Progenitor cell of endocrine pancreas (in vitro differentiated cells): ENCODE data around the gene SLC5A2. TPM values are rescaled to one million over a fixed set of nuclear protein-coding genes. Genes with fewer than 3 reads are reported as not detected.
"Not testable (repeated sequence)": the region's sequence is repeated elsewhere in the genome, so short reads cannot be mapped to it uniquely, and the experiment has no call there.

Source experiments
- DNase-seq: peaks from one replicate; pipeline ENCODE4 v3.0.0; 2021; ENCODE audit warnings: low spot score; ENCODE audit not compliant: unreplicated experiment
- H3K27ac Mint-ChIP-seq: 2 replicates; pipeline ENCODE4 v1.8.0; 2021; ENCODE audit warnings: mild to moderate bottlenecking, moderate library complexity, mixed read lengths
- H3K27me3 Mint-ChIP-seq: 2 replicates; pipeline ENCODE4 v1.8.0; 2021; ENCODE audit warnings: mixed read lengths
- H3K36me3 Mint-ChIP-seq: 2 replicates; pipeline ENCODE4 v1.8.0; 2022; ENCODE audit warnings: mixed read lengths; ENCODE audit not compliant: insufficient read depth
- H3K4me1 Mint-ChIP-seq: 2 replicates; pipeline ENCODE4 v1.8.0; 2021; ENCODE audit warnings: low read depth, mixed read lengths
- H3K4me3 Mint-ChIP-seq: 2 replicates; pipeline ENCODE4 v1.8.0; 2021; ENCODE audit warnings: low read depth, mild to moderate bottlenecking, moderate library complexity, mixed read lengths
- H3K9me3 Mint-ChIP-seq: 2 replicates; pipeline ENCODE4 v1.8.0; 2021; ENCODE audit warnings: low read depth, mixed read lengths
- total RNA-seq: library from RNA; stranded (reverse); gene quantifications from 2 replicates; pipeline ENCODE4 v1.2.1, GENCODE V29; 2021
- TF ChIP-seq, protein P1 (sequence below): fragments of 200-600 bp; sonication (generic); IDR thresholded peaks from one replicate; pipeline ENCODE4 v1.5.0; 2021; ENCODE audit warnings: antibody characterized with exemption, mild to moderate bottlenecking; ENCODE audit not compliant: unreplicated experiment

Gene SLC5A2
- total RNA-seq, 1 donor from 2014 or later, result 0.29 TPM

DNA sequence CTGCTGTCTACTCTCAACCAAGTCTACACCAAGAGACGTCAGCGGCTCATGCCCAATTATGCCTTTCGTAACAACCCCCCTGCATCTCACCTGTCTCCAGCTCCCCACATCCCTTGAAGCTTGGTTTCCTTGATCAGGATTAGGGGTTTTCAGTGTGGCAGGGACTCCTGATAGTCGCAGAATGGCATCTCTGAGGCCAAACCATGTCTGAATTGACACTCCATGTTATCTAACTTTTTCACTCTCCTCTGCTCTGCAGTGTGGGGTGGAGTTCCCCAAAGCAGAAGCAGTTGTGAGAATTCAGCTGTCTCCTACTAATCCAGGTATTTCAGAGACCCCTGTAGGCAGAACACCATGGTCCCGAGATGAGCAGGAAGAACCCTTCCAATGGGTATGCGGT is 39.1 kb downstream of the SLC5A2 start:
- Mint-ChIP-seq H3K27ac (no peak overlapping the region), H3K4me1 (no peaks in the 10 kb centered on the region), H3K9me3 (no peaks in the 10 kb centered on the region), H3K27me3 (peaks cover 30% of the 10 kb centered on the region), H3K36me3 (no peaks in the 10 kb centered on the region), H3K4me3 (no peak overlapping the region)
- no peak for DNase-seq
- TF ChIP-seq, protein P1, sequence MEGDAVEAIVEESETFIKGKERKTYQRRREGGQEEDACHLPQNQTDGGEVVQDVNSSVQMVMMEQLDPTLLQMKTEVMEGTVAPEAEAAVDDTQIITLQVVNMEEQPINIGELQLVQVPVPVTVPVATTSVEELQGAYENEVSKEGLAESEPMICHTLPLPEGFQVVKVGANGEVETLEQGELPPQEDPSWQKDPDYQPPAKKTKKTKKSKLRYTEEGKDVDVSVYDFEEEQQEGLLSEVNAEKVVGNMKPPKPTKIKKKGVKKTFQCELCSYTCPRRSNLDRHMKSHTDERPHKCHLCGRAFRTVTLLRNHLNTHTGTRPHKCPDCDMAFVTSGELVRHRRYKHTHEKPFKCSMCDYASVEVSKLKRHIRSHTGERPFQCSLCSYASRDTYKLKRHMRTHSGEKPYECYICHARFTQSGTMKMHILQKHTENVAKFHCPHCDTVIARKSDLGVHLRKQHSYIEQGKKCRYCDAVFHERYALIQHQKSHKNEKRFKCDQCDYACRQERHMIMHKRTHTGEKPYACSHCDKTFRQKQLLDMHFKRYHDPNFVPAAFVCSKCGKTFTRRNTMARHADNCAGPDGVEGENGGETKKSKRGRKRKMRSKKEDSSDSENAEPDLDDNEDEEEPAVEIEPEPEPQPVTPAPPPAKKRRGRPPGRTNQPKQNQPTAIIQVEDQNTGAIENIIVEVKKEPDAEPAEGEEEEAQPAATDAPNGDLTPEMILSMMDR, result no peak

DNA sequence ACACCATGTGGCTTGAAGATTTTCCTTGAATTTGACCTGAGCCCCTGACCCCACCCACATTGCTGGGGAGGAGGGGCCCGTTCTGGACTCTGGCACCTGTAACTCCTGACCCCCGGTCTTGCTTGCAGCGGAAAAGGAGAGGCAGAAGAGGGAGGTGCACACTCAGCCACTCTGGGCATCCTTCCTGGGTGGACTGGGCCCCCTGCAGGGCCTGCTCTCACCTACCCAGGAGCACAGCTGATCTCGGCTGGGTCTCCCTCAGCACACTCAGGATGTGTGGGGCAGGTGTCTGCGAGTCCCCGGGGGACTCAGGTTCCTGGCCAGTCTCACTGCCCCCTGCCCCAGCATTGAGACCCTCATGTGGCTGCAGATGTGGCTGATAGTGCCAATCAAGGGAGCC is 40.8 kb downstream of the SLC5A2 start:
- not testable (repeated sequence) for H3K4me1 Mint-ChIP-seq, H3K9me3 Mint-ChIP-seq, H3K27ac Mint-ChIP-seq, H3K36me3 Mint-ChIP-seq, H3K4me3 Mint-ChIP-seq, DNase-seq
- H3K27me3 Mint-ChIP-seq, result peaks cover 31% of the 10 kb centered on the region

DNA sequence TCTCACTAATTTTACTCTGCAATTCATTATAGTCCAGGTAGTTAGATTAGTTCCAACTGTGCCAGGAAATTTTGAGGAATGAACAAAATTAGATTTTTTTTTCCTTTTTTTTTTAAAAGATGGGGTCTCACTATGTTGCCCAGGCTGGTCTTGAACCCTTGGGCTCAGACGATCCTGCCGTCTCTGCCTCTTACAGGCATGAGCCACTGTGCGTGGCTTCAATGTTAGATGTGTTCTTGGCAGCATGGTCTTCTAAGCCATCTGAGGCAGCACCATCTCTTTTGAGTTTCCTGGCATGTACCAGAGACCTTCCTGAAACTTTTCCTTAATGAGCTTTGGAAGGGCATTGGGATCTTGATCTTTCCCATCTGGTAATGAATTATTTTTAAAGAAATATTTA is 42.2 kb downstream of the SLC5A2 start:
- Mint-ChIP-seq H3K4me1 (peaks cover 3% of the 10 kb centered on the region), H3K27ac (no peak overlapping the region), H3K9me3 (no peaks in the 10 kb centered on the region), H3K36me3 (no peaks in the 10 kb centered on the region), H3K27me3 (peaks cover 31% of the 10 kb centered on the region), H3K4me3 (no peak overlapping the region)
- DNase-seq, result no peak
- TF ChIP-seq, protein P1, result no peak

DNA sequence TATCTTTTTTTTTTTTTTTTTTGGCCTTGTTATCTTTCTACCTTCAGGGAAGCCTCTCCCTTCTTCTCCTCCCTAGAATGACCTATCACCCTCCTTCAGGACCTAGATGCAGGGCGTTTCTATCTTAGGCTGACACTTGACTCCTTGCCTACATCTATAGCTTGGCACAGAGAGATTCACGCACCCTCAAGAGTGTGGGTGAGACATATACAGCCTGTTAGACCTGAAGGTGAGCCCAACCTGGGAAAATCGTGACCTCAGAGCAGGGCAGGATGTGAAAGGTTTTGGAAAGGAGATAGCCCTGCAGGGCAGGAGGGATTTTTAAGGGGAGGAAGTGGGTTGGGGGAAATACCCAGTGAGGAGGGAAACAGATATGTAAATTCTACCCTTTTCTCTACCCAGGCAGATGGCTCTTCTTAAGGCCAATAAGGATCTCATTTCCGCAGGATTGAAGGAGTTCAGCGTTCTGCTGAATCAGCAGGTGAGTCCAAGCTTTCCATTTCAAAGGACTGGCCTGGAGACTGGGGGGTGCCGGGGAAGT is 44.9 kb downstream of the SLC5A2 start, which contains the start of gene AHSP:
TSS of gene AHSP (plus strand) at position 167 of the 541 bp plus-strand sequence. CDS start at position 407, 240 bp downstream.
- Mint-ChIP-seq H3K4me1 (peaks cover 3% of the 10 kb centered on the region), H3K9me3 (no peaks in the 10 kb centered on the region), H3K27me3 (peaks cover 21% of the 10 kb centered on the region), H3K27ac (no peak within 1 kb of the TSS), H3K36me3 (no peaks in the 10 kb centered on the region), H3K4me3 (no peak within 1 kb of the TSS)
- no peak for DNase-seq
- TF ChIP-seq, protein P1, result no peak

DNA sequence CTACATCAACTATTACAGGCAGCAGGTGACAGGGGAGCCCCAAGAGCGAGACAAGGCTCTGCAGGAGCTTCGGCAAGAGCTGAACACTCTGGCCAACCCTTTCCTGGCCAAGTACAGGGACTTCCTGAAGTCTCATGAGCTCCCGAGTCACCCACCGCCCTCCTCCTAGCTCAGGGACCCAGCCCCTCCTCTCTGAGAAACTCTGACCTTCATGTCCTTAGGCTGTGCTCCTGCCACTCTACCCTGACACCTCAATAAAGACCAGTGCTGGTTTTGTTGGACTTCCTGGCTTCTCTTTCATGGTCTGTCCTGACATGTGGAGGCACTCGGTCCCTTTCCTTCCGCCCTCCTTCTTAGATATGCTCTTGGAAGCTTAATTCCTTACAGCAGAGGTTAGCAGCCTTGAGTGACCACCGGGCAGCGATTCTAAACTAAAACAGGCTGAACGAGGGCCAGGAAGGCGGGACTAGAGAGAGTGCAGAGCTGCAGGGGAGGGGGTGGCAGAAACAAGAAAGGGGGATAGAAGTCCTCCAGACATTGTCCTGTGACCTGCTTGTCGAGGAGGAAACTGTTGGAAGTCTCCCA is 45.7 kb downstream of the SLC5A2 start:
- TF ChIP-seq, protein P1, result no peak
- DNase-seq, result no peak
- Mint-ChIP-seq H3K9me3 (no peaks in the 10 kb centered on the region), H3K36me3 (no peaks in the 10 kb centered on the region), H3K4me1 (peaks cover 3% of the 10 kb centered on the region), H3K27me3 (peaks cover 18% of the 10 kb centered on the region), H3K27ac (no peak overlapping the region), H3K4me3 (no peak overlapping the region)
